Astrocyte (in vitro differentiated cells and primary cell): ENCODE results near the gene OLIG1.

Experiments used
- CTCF ChIP-seq: IDR thresholded peaks from 2 replicates; pipeline ENCODE4 v1.5.1; 2011; ENCODE audit warnings: low read depth, mild to moderate bottlenecking, inconsistent platforms, low read length, moderate library complexity; ENCODE audit not compliant: insufficient read depth
- EZH2 ChIP-seq: IDR thresholded peaks from 2 replicates; pipeline ENCODE4 v1.6.1; 2012; ENCODE audit warnings: mild to moderate bottlenecking, low read length, inconsistent platforms; ENCODE audit not compliant: insufficient read depth

- TF ChIP-seq EZH2 (peak; percentile 52), CTCF (no peak)
Observed at GRCh38 chr21:33063907-33064622, 5.9 kb upstream of the OLIG1 start.
